HG03457 (cell line): ENCODE results near the gene COMMD4.
"Not testable (repeated sequence)": the region's sequence is repeated elsewhere in the genome, so short reads cannot be mapped to it uniquely, and the experiment has no call there.

Experiments used
- ATAC-seq: cut with Tn5 transposase; IDR thresholded peaks from one replicate; pipeline ENCODE4 v1.9.1; 2021; ENCODE audit warnings: moderate number of reproducible peaks; ENCODE audit not compliant: unreplicated experiment

The COMMD4 gene

DNA sequence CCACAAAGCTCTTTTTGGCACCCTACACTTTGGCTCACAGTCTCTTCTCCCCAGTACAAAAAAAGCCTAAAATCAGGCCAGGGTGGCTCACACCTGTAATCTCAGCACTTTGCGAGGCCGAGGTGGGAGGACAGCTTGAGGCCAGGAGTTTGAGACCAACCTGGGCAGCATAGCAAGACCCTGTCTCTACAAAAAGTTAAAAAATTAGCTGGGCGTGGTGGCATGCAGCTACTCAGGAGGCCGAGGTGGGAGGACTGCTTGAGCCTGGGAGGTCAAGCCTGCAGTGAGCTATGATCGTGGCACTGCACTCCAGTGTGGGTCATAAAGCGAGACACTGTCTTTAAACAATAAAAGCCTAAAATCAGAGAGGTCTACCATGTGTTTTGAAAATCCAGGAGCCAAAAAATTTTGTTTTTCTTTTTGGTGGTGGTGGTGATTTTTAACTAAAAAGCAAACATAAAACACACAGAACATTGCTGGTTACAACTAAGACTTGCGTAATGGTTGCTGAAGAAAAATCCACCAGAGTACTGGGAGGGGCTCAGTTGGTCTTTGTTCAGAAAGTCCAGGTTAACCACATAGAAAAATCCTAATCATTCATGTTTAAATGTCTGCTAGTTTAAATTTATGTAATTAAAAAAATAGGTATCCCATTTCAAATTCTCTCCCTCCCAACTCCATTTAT, 34.2 kb downstream of the COMMD4 start:
- ATAC-seq: no peak

DNA sequence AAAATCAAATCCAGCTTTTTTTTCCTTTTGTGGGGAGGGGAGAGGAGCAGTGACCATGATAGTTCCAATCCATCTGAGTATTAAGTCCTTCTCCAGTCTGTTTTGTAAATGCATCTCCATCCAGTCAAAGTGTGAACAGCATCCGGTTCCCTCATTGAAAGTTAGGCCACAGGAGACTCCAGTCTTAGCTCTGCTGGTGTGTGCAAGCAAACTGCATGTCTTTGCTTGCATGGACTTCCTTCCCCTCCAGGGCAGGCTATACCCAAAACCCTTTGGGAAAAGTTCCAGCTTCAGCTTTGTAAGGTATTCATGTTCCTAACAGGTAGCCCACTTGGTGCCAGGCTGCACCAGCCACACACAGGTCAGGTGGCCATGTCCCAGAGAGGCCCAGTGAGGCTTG, 35.6 kb downstream of the COMMD4 start:
- ATAC-seq: no peak

DNA sequence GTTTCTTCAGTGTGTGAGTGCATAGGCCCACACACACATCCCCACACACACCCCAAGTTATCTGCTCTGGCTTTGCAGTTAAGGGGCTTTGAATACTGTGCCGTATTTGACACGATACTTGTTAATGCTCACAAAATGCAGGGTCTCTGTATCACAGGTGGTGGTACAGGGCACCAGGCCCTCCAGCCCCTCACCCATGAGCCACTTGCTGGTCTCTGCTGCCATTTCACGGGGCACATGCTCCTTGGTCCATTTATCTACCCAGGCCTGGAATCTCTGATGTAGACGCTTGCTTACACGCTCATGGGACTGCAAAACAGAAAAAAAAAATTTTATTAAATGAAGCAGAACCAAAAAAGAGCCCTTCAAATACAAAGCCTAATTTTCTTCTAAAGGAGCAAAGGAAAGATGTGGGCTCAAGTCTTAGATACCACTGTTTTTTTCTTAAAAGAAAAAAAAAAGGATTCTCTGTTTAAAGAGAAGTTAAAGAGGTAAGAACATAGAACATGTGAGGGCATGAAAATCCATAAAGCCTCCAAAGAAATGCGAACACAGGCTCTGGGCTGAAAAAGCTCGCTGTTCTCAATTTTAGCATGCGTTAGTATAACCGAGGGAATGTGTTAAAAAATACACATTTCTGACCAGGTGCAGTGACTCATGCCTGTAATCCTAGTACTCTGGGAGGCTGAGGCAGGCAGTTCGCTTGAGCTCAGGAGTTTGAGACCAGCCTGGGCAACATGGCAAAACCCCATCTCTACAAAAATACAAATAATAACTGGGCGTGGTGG, 36.2 kb downstream of the COMMD4 start:
- no peak for ATAC-seq

DNA sequence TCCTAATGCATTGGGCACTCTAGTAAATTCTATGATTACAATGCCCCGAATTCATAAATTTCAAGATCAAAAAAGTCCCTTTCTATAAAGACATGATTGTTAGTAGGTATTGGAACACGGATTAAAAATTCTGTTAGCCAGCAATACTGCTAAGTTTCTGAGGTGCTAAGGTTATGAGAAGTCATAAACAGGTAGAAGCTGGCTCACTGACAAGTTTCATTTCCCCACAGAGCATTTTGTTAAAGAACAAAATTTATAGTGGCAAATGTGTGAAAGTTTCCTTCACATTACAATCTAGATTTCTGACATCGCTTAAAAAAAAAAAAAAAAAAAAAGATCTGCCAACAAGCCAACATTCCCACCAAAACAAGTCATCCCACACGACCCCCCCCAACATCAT, 44.9 kb downstream of the COMMD4 start:
- ATAC-seq: no peak

DNA sequence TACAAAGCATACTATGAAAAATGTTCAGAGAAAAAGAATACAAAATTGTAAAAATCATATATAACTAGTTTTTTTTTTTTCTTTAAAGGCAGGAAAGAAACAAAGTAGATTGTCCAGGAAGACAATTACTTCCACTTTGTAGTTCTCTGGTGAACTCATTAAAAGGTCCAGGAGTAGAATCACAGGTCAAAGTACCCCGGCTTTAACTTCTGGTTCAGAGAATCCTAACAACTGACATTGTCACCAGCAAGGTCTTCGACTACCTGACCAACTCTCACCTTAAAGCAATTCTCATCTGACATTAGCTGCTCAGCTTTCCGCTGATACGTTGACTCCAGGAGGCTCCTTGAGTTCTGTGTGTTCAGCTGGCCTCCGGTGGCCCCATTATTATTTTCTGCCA, 48.1 kb downstream of the COMMD4 start:
- not testable (repeated sequence) for ATAC-seq
